Fibroblast of lung (primary cell): ENCODE results near the gene CNDP1.

Source experiments
- EZH2 ChIP-seq: IDR thresholded peaks from 2 replicates; pipeline ENCODE4 v1.5.1; 2012; ENCODE audit warnings: low read length, control low read depth, mild to moderate bottlenecking; ENCODE audit errors: missing control alignments
- TF ChIP-seq, protein P1 (sequence below), 2 donors: IDR thresholded peaks in 1 of 2; conservative IDR thresholded peaks in 1 of 2; 1 replicate in 1 of 2; 2 replicates in 1 of 2; pipeline ENCODE4 v1.5.1; 2011 to 2012; ENCODE audit warnings: low read length in 2 of 2, control low read depth in 1 of 2, inconsistent platforms in 1 of 2, low read depth in 1 of 2, mild to moderate bottlenecking in 1 of 2

DNA sequence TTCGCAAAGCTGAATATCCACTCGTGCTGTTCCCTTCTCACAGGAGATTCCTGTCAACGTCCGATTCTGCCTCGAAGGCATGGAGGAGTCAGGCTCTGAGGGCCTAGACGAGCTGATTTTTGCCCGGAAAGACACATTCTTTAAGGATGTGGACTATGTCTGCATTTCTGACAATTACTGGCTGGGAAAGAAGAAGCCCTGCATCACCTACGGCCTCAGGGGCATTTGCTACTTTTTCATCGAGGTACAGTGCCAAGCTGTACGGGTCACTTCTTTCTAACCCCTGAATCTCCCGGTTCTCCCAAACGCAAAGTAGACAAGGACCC lies 23.6 kb upstream of the CNDP1 start:
- TF ChIP-seq, protein P1, sequence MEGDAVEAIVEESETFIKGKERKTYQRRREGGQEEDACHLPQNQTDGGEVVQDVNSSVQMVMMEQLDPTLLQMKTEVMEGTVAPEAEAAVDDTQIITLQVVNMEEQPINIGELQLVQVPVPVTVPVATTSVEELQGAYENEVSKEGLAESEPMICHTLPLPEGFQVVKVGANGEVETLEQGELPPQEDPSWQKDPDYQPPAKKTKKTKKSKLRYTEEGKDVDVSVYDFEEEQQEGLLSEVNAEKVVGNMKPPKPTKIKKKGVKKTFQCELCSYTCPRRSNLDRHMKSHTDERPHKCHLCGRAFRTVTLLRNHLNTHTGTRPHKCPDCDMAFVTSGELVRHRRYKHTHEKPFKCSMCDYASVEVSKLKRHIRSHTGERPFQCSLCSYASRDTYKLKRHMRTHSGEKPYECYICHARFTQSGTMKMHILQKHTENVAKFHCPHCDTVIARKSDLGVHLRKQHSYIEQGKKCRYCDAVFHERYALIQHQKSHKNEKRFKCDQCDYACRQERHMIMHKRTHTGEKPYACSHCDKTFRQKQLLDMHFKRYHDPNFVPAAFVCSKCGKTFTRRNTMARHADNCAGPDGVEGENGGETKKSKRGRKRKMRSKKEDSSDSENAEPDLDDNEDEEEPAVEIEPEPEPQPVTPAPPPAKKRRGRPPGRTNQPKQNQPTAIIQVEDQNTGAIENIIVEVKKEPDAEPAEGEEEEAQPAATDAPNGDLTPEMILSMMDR (conservative IDR thresholded peaks at IDR 0.05 in 1 of 2, IDR thresholded peaks at IDR 0.05 in 1 of 2; ENCODE audit: low read depth in 1 of 2, low read length in 2 of 2) = no peak
- TF ChIP-seq EZH2 = no peak
